Stimulated activated CD4-positive, alpha-beta T cell treated with anti-CD3 and anti-CD28 coated beads, Interleukin-4, amount 100 ng/mL, for 24 hours (primary cell): ENCODE measurements around the gene ARMC7.
"Not testable (repeated sequence)": the region's sequence is repeated elsewhere in the genome, so short reads cannot be mapped to it uniquely, and the experiment has no call there.

Experiments used
- DNase-seq: peaks from one replicate; pipeline ENCODE4 v3.0.0-alpha.2; 2020

ARMC7 gene

GRCh38 chr17:75154195-75155106 lies 44.7 kb downstream of the ARMC7 start, which contains the start of gene JPT1:
TSS of gene JPT1 (minus strand) at chr17:75154512. CDS start at chr17:75154397, 115 bp downstream.
- peak; percentile 98 for DNase-seq

- no peak for DNase-seq
Observed at GRCh38 chr17:75155191-75155601, 45.4 kb downstream of the ARMC7 start.

- DNase-seq = not testable (repeated sequence)
Observed at GRCh38 chr17:75158480-75158879, 48.7 kb downstream of the ARMC7 start.

GRCh38 chr17:75159196-75160031 lies 49.6 kb downstream of the ARMC7 start:
- DNase-seq = no peak

- DNase-seq = no peak
Observed at GRCh38 chr17:75160211-75160610, 50.4 kb downstream of the ARMC7 start.

- no peak for DNase-seq
Observed at GRCh38 chr17:75163074-75163473, 53.3 kb downstream of the ARMC7 start.

GRCh38 chr17:75164606-75165005 lies 54.8 kb downstream of the ARMC7 start:
- DNase-seq = not testable (repeated sequence)

GRCh38 chr17:75168998-75169397 lies 59.2 kb downstream of the ARMC7 start:
- DNase-seq = no peak

- DNase-seq = no peak
Observed at GRCh38 chr17:75173526-75173925, 63.8 kb downstream of the ARMC7 start.

GRCh38 chr17:75174996-75175395 lies 65.2 kb downstream of the ARMC7 start:
- DNase-seq = no peak

GRCh38 chr17:75176625-75177024 lies 66.9 kb downstream of the ARMC7 start:
- DNase-seq = no peak

- DNase-seq = no peak
Observed at GRCh38 chr17:75178453-75178852, 68.7 kb downstream of the ARMC7 start.
